Endothelial cell of umbilical vein (primary cell): ENCODE measurements around the gene ARHGEF12. TPM values are rescaled to one million over a fixed set of nuclear protein-coding genes. Genes with fewer than 3 reads are reported as not detected.
A peak's percentile ranks its signal among the peaks of the same experiment; 100 is the strongest.

Source experiments
- BruUV-seq: library from RNA; stranded (reverse); fragments of 400-500 nt; replicated peaks from 2 replicates; lab custom pipeline; 2021; lab: Mats Ljungman, UMichigan
- CTCF ChIA-PET: fragments of 300-600, 350-600 bp; sonication (Branson Sonifier 250); formaldehyde crosslinking; loops from one replicate; lab custom pipeline; 2021; ENCODE audit warnings: antibody characterized with exemption, inconsistent platforms; lab: Charles Lee
- POLR2A ChIA-PET: fragments of 300-600, 350-600 bp; sonication (Branson Sonifier 250); formaldehyde crosslinking; loops from one replicate; lab custom pipeline; 2021; ENCODE audit warnings: antibody characterized with exemption, inconsistent platforms; lab: Charles Lee
- DNase-seq: peaks from one replicate; pipeline ENCODE4 v3.0.0-alpha.2; 2011; ENCODE audit warnings: low read depth, low spot score
- FAIRE-seq: peaks from 2 replicates; lab custom pipeline; 2011; peaks lifted over from hg19 to GRCh38; lab: Jason Lieb, UNC
- H2AFZ ChIP-seq: 2 replicates; pipeline ENCODE4 v1.6.0; 2012; ENCODE audit warnings: low read depth, low read length, control low read depth, inconsistent platforms
- H3K27ac ChIP-seq: 2 replicates; pipeline ENCODE4 v1.5.1; 2011; ENCODE audit warnings: low read depth, mild to moderate bottlenecking, control low read depth, low read length, moderate library complexity; ENCODE audit not compliant: insufficient read depth
- H3K27me3 ChIP-seq, 2 experiments: 2 replicates each; pipeline versions ENCODE4 v1.6.0 to v1.6.1; 2011; ENCODE audit warnings: low read length in 2 of 2, mixed read lengths in 1 of 2; ENCODE audit not compliant: control insufficient read depth in 2 of 2, insufficient read depth in 2 of 2
- H3K36me3 ChIP-seq, 2 experiments: 2 replicates in 1 of 2; 3 replicates in 1 of 2; pipeline ENCODE4 v1.5.1; 2011; ENCODE audit warnings: low read length in 2 of 2, mild to moderate bottlenecking in 1 of 2, moderate library complexity in 1 of 2; ENCODE audit not compliant: control insufficient read depth in 2 of 2, insufficient read depth in 2 of 2; ENCODE audit errors: extremely low read depth in 1 of 2
- H3K4me1 ChIP-seq: 3 replicates; pipeline ENCODE4 v1.5.1; 2011; ENCODE audit warnings: mild to moderate bottlenecking, low read length; ENCODE audit not compliant: control insufficient read depth, insufficient read depth; ENCODE audit errors: extremely low read depth
- H3K4me2 ChIP-seq: 2 replicates; pipeline ENCODE4 v1.6.1; 2011; ENCODE audit warnings: low read length, control low read depth, mixed read lengths; ENCODE audit not compliant: insufficient read depth
- H3K4me3 ChIP-seq, 3 experiments: fragments of 200-600 bp in 1 of 3; sonication (generic), shearing (Covaris generic) in 1 of 3; replicated peaks in 1 of 3; 2 replicates each; pipeline ENCODE4 v1.5.1; 2011 to 2016; ENCODE audit warnings: control low read depth in 3 of 3, low read length in 3 of 3, mild to moderate bottlenecking in 2 of 3, inconsistent platforms in 1 of 3, low read depth in 1 of 3, moderate library complexity in 1 of 3; ENCODE audit not compliant: insufficient read depth in 1 of 3
- H3K79me2 ChIP-seq: 2 replicates; pipeline ENCODE4 v1.6.0; 2012; ENCODE audit warnings: low read length, inconsistent platforms; ENCODE audit not compliant: control insufficient read depth, insufficient read depth
- H3K9ac ChIP-seq: replicated peaks from 2 replicates; pipeline ENCODE3; 2011; ENCODE audit warnings: low read length, control low read depth; ENCODE audit not compliant: insufficient read depth; ENCODE audit errors: extremely low read depth
- H3K9me1 ChIP-seq: replicated peaks from 3 replicates; pipeline ENCODE4 v1.6.0; 2011; ENCODE audit warnings: mild to moderate bottlenecking, low read length; ENCODE audit not compliant: control insufficient read depth, insufficient read depth; ENCODE audit errors: extremely low read depth
- H3K9me3 ChIP-seq: replicated peaks from 2 replicates; pipeline ENCODE4 v1.5.1; 2012; ENCODE audit warnings: low read length, inconsistent platforms; ENCODE audit not compliant: control insufficient read depth, insufficient read depth
- H4K20me1 ChIP-seq: replicated peaks from 2 replicates; pipeline ENCODE3; 2011; ENCODE audit warnings: mild to moderate bottlenecking, low read length; ENCODE audit not compliant: control insufficient read depth, insufficient read depth; ENCODE audit errors: extremely low read depth
- FOS ChIP-seq: IDR thresholded peaks from 2 replicates; pipeline ENCODE4 v1.6.1; 2011; ENCODE audit warnings: mild to moderate bottlenecking, low read length, moderate library complexity, borderline replicate concordance; ENCODE audit not compliant: insufficient read depth
- GATA2 ChIP-seq: IDR thresholded peaks from 2 replicates; pipeline ENCODE4 v1.7.0; 2011; ENCODE audit warnings: low read depth, mild to moderate bottlenecking, moderate library complexity, mixed read lengths, low read length; ENCODE audit not compliant: insufficient read length, insufficient read depth
- POLR2A ChIP-seq: IDR thresholded peaks from 2 replicates; pipeline ENCODE4 v1.6.1; 2012; ENCODE audit warnings: low read depth, mild to moderate bottlenecking, control low read depth, low read length
- POLR2AphosphoS5 ChIP-seq: IDR thresholded peaks from 2 replicates; pipeline ENCODE4 v1.6.1; 2012; ENCODE audit warnings: low read depth, mild to moderate bottlenecking, control low read depth, low read length, moderate library complexity; ENCODE audit not compliant: insufficient read depth
- dilution Hi-C: fragments of 300-500 bp; cut with MboI; formaldehyde crosslinking; loops from one replicate; pipeline ENCODE4 v1.15.0; 2019; ENCODE audit warnings: low sequenced_read_pairs; ENCODE audit not compliant: extremely low pct_ligation_motif_present
- intact Hi-C: fragments of 100-400 bp; cut with micrococcal nuclease; formaldehyde crosslinking; loops from one replicate; pipeline ENCODE4 v1.10.0; 2022
- polyA plus RNA-seq, 4 experiments: library from polyadenylated mRNA; depleted of rRNA in 3 of 4; stranded (reverse) in 3 of 4; unstranded in 1 of 4; fragments of >200 nt; gene quantifications; 2 replicates each; pipeline versions ENCODE4 v1.2.1 to v1.2.3, GENCODE V29; 2011 to 2012; ENCODE audit warnings: missing spikeins in 1 of 4
- total RNA-seq: library from RNA; stranded (reverse); gene quantifications from 2 replicates; pipeline ENCODE4 v1.2.3, GENCODE V29; 2021
- TF ChIP-seq, protein P1 (sequence below): IDR thresholded peaks from 2 replicates; pipeline ENCODE4 v1.6.1; 2011; ENCODE audit not compliant: insufficient read depth, insufficient read length
- TF ChIP-seq, protein P2 (sequence below), 2 donors: IDR thresholded peaks; 1 replicate in 1 of 2; 2 replicates in 1 of 2; pipeline ENCODE4 v1.5.1; 2011; ENCODE audit warnings: low read length in 2 of 2, mild to moderate bottlenecking in 2 of 2, moderate library complexity in 2 of 2, control low read depth in 1 of 2, inconsistent platforms in 1 of 2, low read depth in 1 of 2; ENCODE audit not compliant: insufficient read depth in 1 of 2; ENCODE audit errors: extremely low read depth in 1 of 2

The ARHGEF12 gene
- total and polyA plus RNA-seq, 2 donors (not counting 3 experiments of a cell fraction or from before 2014, with no cell fraction given): 20.9 to 125 TPM

DNA sequence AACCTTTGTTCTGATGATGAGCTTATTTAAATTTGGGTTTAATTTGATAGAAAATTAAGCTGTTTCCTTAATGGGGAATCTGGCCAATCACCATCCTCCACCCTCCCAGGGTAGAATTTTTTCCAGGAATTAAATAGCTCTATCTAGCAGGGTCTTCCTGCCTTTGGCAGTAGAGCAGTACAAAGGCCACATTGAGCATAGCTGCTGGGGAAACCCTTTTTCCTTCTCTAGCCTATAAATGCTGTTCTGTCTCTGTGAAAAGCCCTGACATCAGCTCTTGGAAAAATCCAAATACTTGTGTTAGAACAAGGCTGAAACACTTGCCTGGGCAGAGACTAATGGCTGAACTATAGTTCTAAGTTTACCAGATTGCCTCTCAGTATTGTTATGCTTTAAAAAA is 55.1 kb downstream of the ARHGEF12 start:
- Histone ChIP-seq H3K4me2 (peak overlapping the region; percentile 54), H3K9ac (no peak overlapping the region), H3K9me1 (no peaks in the 10 kb centered on the region), H3K4me3 (no peak overlapping the region), H3K27ac (no peak overlapping the region), H3K27me3 (no peaks in the 10 kb centered on the region), H4K20me1 (peaks cover 22% of the 10 kb centered on the region), H3K36me3 (no peaks in the 10 kb centered on the region), H3K9me3 (no peaks in the 10 kb centered on the region), H3K4me1 (peaks cover 23% of the 10 kb centered on the region), H3K79me2 (peaks cover 92% of the 10 kb centered on the region), H2AFZ (no peak overlapping the region)
- no TSS peak for BruUV-seq
- TF ChIP-seq POLR2A (no peak), POLR2AphosphoS5 (no peak), FOS (no peak), GATA2 (no peak)
- TF ChIP-seq, protein P1, sequence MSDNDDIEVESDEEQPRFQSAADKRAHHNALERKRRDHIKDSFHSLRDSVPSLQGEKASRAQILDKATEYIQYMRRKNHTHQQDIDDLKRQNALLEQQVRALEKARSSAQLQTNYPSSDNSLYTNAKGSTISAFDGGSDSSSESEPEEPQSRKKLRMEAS: no peak
- TF ChIP-seq, protein P2, sequence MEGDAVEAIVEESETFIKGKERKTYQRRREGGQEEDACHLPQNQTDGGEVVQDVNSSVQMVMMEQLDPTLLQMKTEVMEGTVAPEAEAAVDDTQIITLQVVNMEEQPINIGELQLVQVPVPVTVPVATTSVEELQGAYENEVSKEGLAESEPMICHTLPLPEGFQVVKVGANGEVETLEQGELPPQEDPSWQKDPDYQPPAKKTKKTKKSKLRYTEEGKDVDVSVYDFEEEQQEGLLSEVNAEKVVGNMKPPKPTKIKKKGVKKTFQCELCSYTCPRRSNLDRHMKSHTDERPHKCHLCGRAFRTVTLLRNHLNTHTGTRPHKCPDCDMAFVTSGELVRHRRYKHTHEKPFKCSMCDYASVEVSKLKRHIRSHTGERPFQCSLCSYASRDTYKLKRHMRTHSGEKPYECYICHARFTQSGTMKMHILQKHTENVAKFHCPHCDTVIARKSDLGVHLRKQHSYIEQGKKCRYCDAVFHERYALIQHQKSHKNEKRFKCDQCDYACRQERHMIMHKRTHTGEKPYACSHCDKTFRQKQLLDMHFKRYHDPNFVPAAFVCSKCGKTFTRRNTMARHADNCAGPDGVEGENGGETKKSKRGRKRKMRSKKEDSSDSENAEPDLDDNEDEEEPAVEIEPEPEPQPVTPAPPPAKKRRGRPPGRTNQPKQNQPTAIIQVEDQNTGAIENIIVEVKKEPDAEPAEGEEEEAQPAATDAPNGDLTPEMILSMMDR (IDR thresholded peaks at IDR 0.05; ENCODE audit: extremely low read depth in 1 of 2, insufficient read depth in 1 of 2, low read depth in 1 of 2, low read length in 2 of 2): no peak
- DNase-seq: peak; percentile 74
- dilution Hi-C loops (no loop called here), intact Hi-C loops (loop anchor here (1.0 to 2.0 kb wide), 3 partner anchors 9 to 34 kb away; no protein-coding TSS in a partner anchor)
- CTCF ChIA-PET: interaction anchor here (0.8 to 2.5 kb wide), 16 partner anchors 9 to 110 kb away, joined by 3 to 16 read pairs (median 3); partner anchors contain the start of gene ARHGEF12
- POLR2A ChIA-PET: interaction anchor here (1.0 kb wide), 1 partner anchor 9 kb away, joined by 6 read pairs; no protein-coding TSS in a partner anchor
- peak; percentile 28 for FAIRE-seq
